ENCODE measurements around the gene C1orf105. TPM values are rescaled to one million over a fixed set of nuclear protein-coding genes. Genes with fewer than 3 reads are reported as not detected.
A peak's percentile ranks its signal among the peaks of the same experiment; 100 is the strongest.

C1orf105 gene
- total and polyA plus RNA-seq, 9 donors = not detected

DNA sequence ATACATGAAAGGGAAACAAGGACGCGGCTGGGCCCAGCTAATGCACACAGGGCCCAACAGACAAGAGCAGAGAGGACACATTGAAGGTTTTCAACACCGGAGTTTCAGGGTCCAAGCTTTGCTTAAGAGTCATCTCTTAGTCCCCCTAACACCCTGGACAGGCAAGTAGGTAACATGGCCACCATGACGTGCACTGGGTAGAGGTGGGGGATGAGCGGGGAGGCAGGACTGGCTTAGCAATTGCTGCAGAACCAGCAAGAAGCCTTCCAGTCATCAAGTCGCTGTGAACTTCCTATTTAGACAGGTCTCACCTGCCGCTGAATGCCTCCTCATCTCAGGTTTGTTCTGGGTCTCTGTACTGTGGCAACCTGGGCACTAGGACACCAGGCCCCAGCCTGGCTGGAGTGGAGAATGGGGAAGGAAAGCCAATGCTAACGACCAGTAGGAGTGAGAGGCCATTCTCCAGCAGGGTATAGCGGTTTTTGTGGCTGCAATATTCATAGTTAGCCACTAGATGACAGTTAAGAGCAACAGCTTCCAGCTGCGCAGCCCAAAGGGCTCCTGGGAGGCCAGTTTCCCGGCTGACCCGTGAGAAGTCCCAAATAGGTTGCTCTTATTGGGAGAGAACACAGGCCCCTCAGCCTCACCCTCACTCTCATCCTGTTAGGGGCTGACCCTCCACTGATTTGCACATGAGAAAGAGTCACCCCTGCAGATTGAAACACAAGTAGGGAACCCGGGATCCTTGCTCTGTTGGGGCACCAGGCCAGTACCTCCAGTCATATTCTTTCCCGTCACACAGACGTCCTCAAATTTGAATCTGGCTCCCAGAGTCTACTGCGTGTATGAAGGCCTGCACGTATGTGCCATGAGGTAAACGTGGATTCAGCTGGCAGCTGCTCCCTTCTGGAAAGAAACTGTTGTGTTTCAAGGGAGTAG, 29.4 kb downstream of the C1orf105 start:
- WGBS, 3 donors = 47 to 57% (median 50%) methylated on average over 18 of the region's 18 CpGs
- no peak overlapping the region for H3K27ac ChIP-seq
- no peaks in the 10 kb centered on the region for H3K27me3 ChIP-seq
- H3K36me3 ChIP-seq = no peaks in the 10 kb centered on the region
- H3K4me3 ChIP-seq = no peak overlapping the region
- intact Hi-C loops (cut with DNase I) = loop anchor here in 2 of 4 donors (10.0 kb wide), 4 partner anchors 265 to 645 kb away; no protein-coding TSS in a partner anchor
- H3K9me3 ChIP-seq = no peaks in the 10 kb centered on the region
- TF ChIP-seq, protein P1, sequence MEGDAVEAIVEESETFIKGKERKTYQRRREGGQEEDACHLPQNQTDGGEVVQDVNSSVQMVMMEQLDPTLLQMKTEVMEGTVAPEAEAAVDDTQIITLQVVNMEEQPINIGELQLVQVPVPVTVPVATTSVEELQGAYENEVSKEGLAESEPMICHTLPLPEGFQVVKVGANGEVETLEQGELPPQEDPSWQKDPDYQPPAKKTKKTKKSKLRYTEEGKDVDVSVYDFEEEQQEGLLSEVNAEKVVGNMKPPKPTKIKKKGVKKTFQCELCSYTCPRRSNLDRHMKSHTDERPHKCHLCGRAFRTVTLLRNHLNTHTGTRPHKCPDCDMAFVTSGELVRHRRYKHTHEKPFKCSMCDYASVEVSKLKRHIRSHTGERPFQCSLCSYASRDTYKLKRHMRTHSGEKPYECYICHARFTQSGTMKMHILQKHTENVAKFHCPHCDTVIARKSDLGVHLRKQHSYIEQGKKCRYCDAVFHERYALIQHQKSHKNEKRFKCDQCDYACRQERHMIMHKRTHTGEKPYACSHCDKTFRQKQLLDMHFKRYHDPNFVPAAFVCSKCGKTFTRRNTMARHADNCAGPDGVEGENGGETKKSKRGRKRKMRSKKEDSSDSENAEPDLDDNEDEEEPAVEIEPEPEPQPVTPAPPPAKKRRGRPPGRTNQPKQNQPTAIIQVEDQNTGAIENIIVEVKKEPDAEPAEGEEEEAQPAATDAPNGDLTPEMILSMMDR (IDR thresholded peaks at IDR 0.05) = peak; percentile 46 to 73 (median 59)
- no peak for TF ChIP-seq POLR2A (IDR thresholded peaks at IDR 0.05)
- no peaks in the 10 kb centered on the region for H3K4me1 ChIP-seq (ENCODE audit: insufficient read depth)
- peak; percentile 28 to 67 (median 45) for DNase-seq

DNA sequence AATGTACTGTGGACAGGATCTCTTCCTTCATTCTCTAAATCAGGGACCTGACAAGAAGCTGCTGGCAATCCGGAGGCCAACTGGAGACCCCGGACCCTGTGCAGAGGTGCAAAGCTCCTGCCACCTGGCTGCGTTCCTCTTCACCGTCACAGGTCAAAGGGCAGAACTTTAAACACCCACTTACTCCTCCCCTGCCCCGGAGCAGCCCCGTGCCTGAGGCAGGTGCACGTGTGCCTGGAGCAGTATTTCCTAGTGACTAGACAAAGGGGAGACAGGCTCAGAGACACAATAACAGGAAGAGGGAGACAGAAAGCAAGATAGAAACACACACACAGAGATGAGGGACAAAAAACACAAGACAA, 30.0 kb downstream of the C1orf105 start:
- Histone ChIP-seq H3K4me1 (ENCODE audit: insufficient read depth) (no peaks in the 10 kb centered on the region), H3K4me3 (no peak overlapping the region), H3K9me3 (no peaks in the 10 kb centered on the region), H3K36me3 (no peaks in the 10 kb centered on the region), H3K27ac (no peak overlapping the region), H3K27me3 (no peaks in the 10 kb centered on the region)
- TF ChIP-seq POLR2A (IDR thresholded peaks at IDR 0.05) (no peak), EP300 (IDR thresholded peaks at IDR 0.05) (no peak)
- TF ChIP-seq, protein P1 (IDR thresholded peaks at IDR 0.05) = no peak
- peak in 1 of 5 donors; percentile 42 for DNase-seq
- 41 to 50% (median 43%) methylated on average over 7 of the region's 7 CpGs for WGBS, 3 donors
- intact Hi-C loops (cut with DNase I) = loop anchor here in 1 of 4 donors (10.0 kb wide), 1 partner anchor 274 kb away; no protein-coding TSS in a partner anchor

DNA sequence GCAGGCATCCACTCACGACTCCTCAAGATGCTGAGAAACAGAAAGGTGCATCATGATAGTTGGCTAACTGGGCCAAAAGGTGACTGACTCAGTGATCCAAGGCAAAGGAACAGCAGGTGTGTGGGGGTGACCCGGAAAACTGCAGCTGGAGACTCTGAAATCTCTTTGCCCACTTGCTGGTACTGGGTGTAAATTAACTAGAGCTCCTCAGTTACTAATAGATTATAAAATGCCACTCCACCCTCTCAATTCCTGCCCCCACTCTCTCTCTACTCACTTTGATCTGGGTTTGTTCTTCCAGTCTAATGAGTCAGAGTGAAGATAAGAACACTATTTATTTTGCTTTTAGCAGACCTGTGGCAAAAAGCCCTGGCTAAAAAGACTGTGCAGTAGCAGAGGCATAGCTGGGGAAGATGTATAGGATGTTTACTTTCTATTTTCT, 30.5 kb downstream of the C1orf105 start:
- H3K4me3 ChIP-seq = no peak overlapping the region
- H3K27ac ChIP-seq = no peak overlapping the region
- TF ChIP-seq, protein P1 (IDR thresholded peaks at IDR 0.05) = no peak
- TF ChIP-seq EP300 (IDR thresholded peaks at IDR 0.05) = no peak
- no peak for TF ChIP-seq POLR2A (IDR thresholded peaks at IDR 0.05)
- intact Hi-C loops (cut with DNase I) = loop anchor here in 1 of 4 donors (10.0 kb wide), 1 partner anchor 274 kb away; no protein-coding TSS in a partner anchor
- DNase-seq = no peak
- no peaks in the 10 kb centered on the region for H3K9me3 ChIP-seq
- H3K27me3 ChIP-seq = no peaks in the 10 kb centered on the region
- no peaks in the 10 kb centered on the region for H3K36me3 ChIP-seq
- H3K4me1 ChIP-seq (ENCODE audit: insufficient read depth) = no peaks in the 10 kb centered on the region
- 33 to 42% (median 42%) methylated on average over 2 of the region's 2 CpGs for WGBS, 3 donors

- Histone ChIP-seq H3K27ac (no peak overlapping the region), H3K9me3 (no peaks in the 10 kb centered on the region), H3K27me3 (no peaks in the 10 kb centered on the region), H3K4me3 (no peak overlapping the region), H3K36me3 (no peaks in the 10 kb centered on the region), H3K4me1 (ENCODE audit: insufficient read depth) (no peaks in the 10 kb centered on the region)
- 78 to 88% (median 78%) methylated on average over 7 of the region's 7 CpGs for WGBS, 3 donors
- DNase-seq = no peak
- TF ChIP-seq, protein P1 (IDR thresholded peaks at IDR 0.05) = no peak
- TF ChIP-seq EP300 (IDR thresholded peaks at IDR 0.05) (no peak), POLR2A (IDR thresholded peaks at IDR 0.05) (no peak)
- intact Hi-C loops (cut with DNase I) = loop anchor here in 1 of 4 donors (10.0 kb wide), 1 partner anchor 272 kb away; no protein-coding TSS in a partner anchor
These were observed 32.2 kb downstream of the C1orf105 start for GRCh38 chr1:172452536-172453152.
